ENCODE results near the gene PDE6A.

PDE6A gene

GRCh38 chr5:149961957-149962409, 17.4 kb upstream of the PDE6A start:
- no peak for DNase-seq (ENCODE audit: low read depth)
- H3K4me3 ChIP-seq (ENCODE audit: low read depth, low read length): no peak overlapping the region
- TF ChIP-seq CTCF (IDR thresholded peaks at IDR 0.05; ENCODE audit: control insufficient read depth, extremely low read depth, insufficient read depth): peak; percentile 63

GRCh38 chr5:149961186-149961685, 16.6 kb upstream of the PDE6A start:
- DNase-seq (ENCODE audit: low read depth): no peak
- TF ChIP-seq CTCF (IDR thresholded peaks at IDR 0.05; ENCODE audit: control insufficient read depth, extremely low read depth, insufficient read depth): no peak
- peak overlapping the region; percentile 61 for H3K4me3 ChIP-seq (ENCODE audit: low read depth, low read length)

GRCh38 chr5:149960272-149961185, 15.9 kb upstream of the PDE6A start, which contains the start of gene SLC26A2:
Gene SLC26A2 (plus strand): TSS chr5:149960758. CDS start chr5:149977653, 16,895 bp downstream.
- peak within 1 kb of the TSS; percentile 61 for H3K4me3 ChIP-seq (ENCODE audit: low read depth, low read length)
- DNase-seq (ENCODE audit: low read depth): peak; percentile 93
- TF ChIP-seq CTCF (IDR thresholded peaks at IDR 0.05; ENCODE audit: control insufficient read depth, extremely low read depth, insufficient read depth): no peak

- TF ChIP-seq CTCF (IDR thresholded peaks at IDR 0.05; ENCODE audit: control insufficient read depth, extremely low read depth, insufficient read depth): peak; percentile 44; the same call in 1 of the 2 replicates
- no peak for DNase-seq (ENCODE audit: low read depth)
- H3K4me3 ChIP-seq (ENCODE audit: low read depth, low read length): peak overlapping the region; percentile 61
Observed at GRCh38 chr5:149959406-149960236, 15.0 kb upstream of the PDE6A start.

- H3K4me3 ChIP-seq (ENCODE audit: low read depth, low read length): no peak overlapping the region
- DNase-seq (ENCODE audit: low read depth): no peak
- TF ChIP-seq CTCF (IDR thresholded peaks at IDR 0.05; ENCODE audit: control insufficient read depth, extremely low read depth, insufficient read depth): no peak
Observed at GRCh38 chr5:149957855-149958254, 13.3 kb upstream of the PDE6A start.

- TF ChIP-seq CTCF (IDR thresholded peaks at IDR 0.05; ENCODE audit: control insufficient read depth, extremely low read depth, insufficient read depth): no peak
- no peak overlapping the region for H3K4me3 ChIP-seq (ENCODE audit: low read depth, low read length)
- DNase-seq (ENCODE audit: low read depth): no peak
Observed at GRCh38 chr5:149956685-149957084, 12.1 kb upstream of the PDE6A start.

Measured in LNCaP clone FGC (cell line).